T-helper 9 cell (primary cell): ENCODE results near the gene RPL37A.
"Not testable (repeated sequence)": the region's sequence is repeated elsewhere in the genome, so short reads cannot be mapped to it uniquely, and the experiment has no call there.

Experiments
- DNase-seq: peaks from one replicate; pipeline ENCODE4 v3.0.0-alpha.2; 2020

Gene RPL37A

GRCh38 chr2:216518566-216519119 lies 20.0 kb downstream of the RPL37A start:
- DNase-seq = not testable (repeated sequence)

GRCh38 chr2:216519154-216519762 lies 20.6 kb downstream of the RPL37A start:
- DNase-seq = peak; percentile 10

GRCh38 chr2:216520112-216520511 lies 21.5 kb downstream of the RPL37A start:
- no peak for DNase-seq

GRCh38 chr2:216522892-216523502 lies 24.4 kb downstream of the RPL37A start:
- no peak for DNase-seq

GRCh38 chr2:216525972-216526371 lies 27.3 kb downstream of the RPL37A start:
- no peak for DNase-seq

GRCh38 chr2:216526939-216527338 lies 28.3 kb downstream of the RPL37A start:
- no peak for DNase-seq

GRCh38 chr2:216527600-216527999 lies 29.0 kb downstream of the RPL37A start:
- DNase-seq = no peak

- no peak for DNase-seq
Observed at GRCh38 chr2:216532562-216532961, 33.9 kb downstream of the RPL37A start.

- DNase-seq = no peak
Observed at GRCh38 chr2:216533609-216534008, 35.0 kb downstream of the RPL37A start.

- DNase-seq = no peak
Observed at GRCh38 chr2:216534809-216535208, 36.2 kb downstream of the RPL37A start.

- DNase-seq = no peak
Observed at GRCh38 chr2:216535454-216535995, 36.9 kb downstream of the RPL37A start.

- no peak for DNase-seq
Observed at GRCh38 chr2:216536734-216537210, 38.1 kb downstream of the RPL37A start.

GRCh38 chr2:216537366-216537765 lies 38.7 kb downstream of the RPL37A start:
- DNase-seq = no peak

GRCh38 chr2:216538538-216538937 lies 39.9 kb downstream of the RPL37A start:
- no peak for DNase-seq

- no peak for DNase-seq
Observed at GRCh38 chr2:216539120-216539519, 40.5 kb downstream of the RPL37A start.

GRCh38 chr2:216539791-216540241 lies 41.2 kb downstream of the RPL37A start:
- DNase-seq = no peak

- DNase-seq = no peak
Observed at GRCh38 chr2:216540920-216541319, 42.3 kb downstream of the RPL37A start.

GRCh38 chr2:216541505-216541904 lies 42.9 kb downstream of the RPL37A start:
- no peak for DNase-seq

- no peak for DNase-seq
Observed at GRCh38 chr2:216545359-216545758, 46.7 kb downstream of the RPL37A start.

GRCh38 chr2:216546241-216546640 lies 47.6 kb downstream of the RPL37A start:
- no peak for DNase-seq

- no peak for DNase-seq
Observed at GRCh38 chr2:216546641-216547403, 48.2 kb downstream of the RPL37A start.

GRCh38 chr2:216548901-216549331 lies 50.3 kb downstream of the RPL37A start:
- DNase-seq = no peak
